OCI-LY3 (cell line): ENCODE data around the gene TOP3B.

Source experiments
- EZH2phosphoT487 ChIP-seq: fragments of 200-600 bp; shearing (Covaris generic); IDR thresholded peaks from 2 replicates; pipeline ENCODE4 v1.6.1; 2018; ENCODE audit warnings: antibody characterized with exemption, mixed run types, low read depth
- TF ChIP-seq, protein P1 (sequence below): fragments of 200-600, 300-600 bp; sonication (generic); IDR thresholded peaks from 2 replicates; pipeline ENCODE4 v1.5.1; 2014; ENCODE audit warnings: antibody characterized with exemption, low read length, low read depth

DNA sequence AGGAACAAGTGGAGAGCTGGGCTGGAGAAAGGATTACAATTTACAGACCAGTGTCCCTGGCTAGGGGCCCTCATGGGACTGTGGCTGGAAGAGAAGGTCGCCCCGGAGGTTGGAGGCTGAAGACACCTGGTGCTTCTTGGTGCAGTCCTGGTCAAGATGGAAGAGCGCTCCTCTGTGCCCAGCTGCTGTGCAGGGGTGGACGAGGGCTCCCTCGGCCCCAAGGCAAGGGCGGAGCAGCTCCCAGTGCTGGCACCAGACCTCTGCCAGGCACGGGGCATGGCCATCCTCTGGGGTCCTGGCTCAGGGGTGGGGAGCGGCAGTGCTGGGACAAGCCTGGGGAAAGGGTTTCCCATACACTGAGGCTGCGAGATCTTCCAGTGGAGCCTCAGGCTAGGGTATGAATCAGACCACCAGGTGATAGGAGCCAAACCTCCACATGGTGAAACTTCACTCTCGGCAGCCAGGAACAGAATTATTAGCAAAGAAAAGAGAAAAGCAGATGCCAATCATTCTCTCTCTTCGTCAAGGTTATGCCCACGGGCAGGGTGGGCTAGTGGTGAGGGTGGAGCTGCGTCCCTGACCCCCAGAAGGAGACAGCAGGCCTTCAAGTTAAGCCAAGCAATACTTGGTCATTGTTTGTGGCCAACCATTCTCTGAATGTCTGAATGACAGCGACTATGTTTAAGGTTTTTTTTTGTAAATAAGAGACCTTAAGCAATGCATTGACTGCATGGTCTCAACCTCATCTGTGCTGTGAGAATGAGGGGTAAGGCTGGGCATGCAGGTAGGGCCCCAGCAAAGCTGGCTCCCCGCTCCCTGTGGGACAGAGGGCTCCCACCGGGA lies 62.0 kb downstream of the TOP3B start:
- TF ChIP-seq, protein P1, sequence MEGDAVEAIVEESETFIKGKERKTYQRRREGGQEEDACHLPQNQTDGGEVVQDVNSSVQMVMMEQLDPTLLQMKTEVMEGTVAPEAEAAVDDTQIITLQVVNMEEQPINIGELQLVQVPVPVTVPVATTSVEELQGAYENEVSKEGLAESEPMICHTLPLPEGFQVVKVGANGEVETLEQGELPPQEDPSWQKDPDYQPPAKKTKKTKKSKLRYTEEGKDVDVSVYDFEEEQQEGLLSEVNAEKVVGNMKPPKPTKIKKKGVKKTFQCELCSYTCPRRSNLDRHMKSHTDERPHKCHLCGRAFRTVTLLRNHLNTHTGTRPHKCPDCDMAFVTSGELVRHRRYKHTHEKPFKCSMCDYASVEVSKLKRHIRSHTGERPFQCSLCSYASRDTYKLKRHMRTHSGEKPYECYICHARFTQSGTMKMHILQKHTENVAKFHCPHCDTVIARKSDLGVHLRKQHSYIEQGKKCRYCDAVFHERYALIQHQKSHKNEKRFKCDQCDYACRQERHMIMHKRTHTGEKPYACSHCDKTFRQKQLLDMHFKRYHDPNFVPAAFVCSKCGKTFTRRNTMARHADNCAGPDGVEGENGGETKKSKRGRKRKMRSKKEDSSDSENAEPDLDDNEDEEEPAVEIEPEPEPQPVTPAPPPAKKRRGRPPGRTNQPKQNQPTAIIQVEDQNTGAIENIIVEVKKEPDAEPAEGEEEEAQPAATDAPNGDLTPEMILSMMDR: no peak
- TF ChIP-seq EZH2phosphoT487: no peak
